GM21825 (cell line): ENCODE results near the gene DNTT.

Experiments used
- ATAC-seq: cut with Tn5 transposase; IDR thresholded peaks from one replicate; pipeline ENCODE4 v1.9.1; 2021; ENCODE audit warnings: mild to moderate bottlenecking, moderate library complexity; ENCODE audit not compliant: unreplicated experiment

The DNTT gene

DNA sequence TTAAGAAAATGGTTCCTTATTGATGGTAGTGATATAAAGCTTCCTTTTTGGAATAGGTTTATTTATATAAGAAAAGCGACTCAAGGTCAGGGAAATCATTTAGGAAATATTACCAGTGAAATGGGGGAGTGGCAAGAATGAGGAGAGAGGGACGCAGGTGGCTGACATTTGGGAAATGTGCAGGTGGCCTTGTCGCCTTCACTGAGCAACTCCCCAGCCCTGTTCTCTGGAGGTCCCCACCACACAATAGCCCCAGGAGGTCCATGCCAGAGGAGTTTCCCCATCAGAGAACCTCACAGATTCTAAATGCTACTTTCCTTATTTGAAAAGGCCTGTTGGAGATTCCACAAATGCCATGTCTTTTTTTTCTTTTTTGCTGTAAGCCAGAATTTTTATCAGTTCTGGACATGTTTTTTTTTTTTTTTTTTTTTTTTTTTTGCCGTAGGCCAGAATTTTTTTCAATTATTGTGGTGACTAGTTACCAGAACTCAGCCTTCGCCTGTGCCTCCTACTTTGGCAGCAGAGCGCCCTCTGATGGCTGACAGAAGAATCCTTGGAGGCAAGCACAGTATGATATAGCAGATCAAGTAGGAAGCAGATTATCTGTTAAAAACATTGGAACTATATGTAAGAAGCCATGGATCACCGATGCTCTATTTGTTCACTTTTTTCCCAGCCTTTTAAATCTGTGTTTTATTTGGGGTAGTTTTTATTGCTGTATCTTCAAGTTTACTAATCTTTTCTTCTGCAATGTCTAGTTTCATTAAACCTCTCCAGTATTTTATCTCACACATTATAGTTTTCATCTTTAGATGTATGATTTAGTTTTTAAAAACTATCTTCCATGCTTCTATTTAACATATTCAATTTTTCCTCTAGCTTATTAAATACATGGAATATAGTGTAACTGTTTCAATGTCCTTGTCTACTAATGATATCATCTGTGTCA, 36.0 kb downstream of the DNTT start:
- peak; percentile 57 for ATAC-seq

DNA sequence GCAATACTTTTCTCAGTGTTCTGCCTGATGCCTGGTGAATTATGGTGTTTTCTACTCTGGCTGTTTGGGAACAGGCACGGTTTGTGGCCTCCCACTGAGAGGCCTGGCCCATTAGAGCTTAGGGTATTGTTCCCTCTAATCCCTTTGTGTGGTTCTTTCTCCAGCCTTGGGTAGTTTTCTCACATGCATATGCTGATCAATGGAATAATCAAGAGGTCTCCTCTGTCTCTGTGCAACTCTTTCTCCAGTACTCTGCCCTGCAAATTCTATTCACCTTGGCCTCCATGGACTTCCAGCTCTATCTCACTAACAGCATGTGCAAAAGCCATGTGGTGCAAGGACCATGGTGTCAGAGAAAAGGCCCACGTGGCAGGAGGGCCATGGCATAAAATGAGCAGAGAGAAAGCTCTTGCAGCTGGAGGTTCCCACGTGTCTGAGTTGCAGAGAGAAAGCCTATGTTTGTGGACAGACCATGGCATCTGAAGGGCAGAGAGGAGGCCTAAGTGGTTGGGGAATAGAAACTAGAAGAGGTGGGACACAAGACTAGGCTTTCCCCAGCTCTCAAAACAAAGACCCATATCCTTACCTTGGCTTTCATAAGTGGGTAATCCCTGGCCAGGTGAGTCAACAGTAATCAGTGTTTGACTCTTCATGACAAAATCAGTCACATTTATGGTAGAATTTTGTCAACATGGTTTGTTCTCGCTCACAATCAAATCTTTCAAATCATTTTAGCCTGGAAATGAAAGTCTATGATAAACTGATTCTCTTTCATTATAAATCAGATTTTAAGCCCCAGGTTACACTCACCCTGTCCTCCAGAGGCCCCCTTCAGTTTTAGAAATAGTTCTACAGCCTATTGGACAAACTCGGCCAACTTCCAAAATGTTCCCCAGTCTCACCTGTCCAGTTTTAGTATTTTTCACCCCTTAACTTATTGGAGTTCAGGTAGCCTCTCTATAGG, 37.3 kb downstream of the DNTT start:
- no peak for ATAC-seq

DNA sequence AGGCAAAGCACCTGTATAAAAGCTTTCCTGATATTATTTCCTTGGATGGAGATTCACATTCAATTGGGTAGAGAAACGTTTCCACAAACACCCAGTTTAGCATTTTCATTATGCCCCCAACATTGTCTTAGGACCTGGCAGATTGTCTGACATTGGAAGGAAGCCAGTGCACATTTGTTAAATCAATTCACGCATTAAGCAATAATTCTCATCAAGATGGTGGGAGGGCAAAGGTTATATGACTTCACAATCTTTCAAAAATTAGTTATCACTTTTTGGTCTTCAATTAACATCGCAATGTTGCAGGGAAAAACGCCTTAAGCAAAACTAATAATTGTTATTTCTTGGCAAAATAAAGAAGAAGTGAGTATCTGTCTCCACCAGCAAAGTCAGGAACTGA, 38.2 kb downstream of the DNTT start:
- no peak for ATAC-seq

DNA sequence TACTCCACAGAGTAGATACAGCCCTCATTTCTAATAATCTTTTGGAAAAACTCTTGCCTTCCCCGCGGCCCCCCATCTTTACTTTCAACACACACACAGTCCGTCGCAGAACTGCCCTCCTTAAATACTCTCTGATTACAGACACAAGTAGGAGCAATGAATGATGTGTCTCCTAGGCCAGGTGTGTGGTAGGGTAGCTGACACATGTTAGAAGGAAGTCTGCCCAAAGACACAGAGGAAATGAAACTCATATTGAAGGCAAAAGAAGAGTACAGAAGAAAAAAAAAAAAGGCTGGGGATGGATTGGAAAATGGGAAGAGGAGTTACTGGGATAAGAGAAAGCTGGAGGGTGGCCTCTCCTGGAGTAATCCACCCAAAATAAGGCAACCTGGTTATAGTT, 39.9 kb downstream of the DNTT start:
- no peak for ATAC-seq

DNA sequence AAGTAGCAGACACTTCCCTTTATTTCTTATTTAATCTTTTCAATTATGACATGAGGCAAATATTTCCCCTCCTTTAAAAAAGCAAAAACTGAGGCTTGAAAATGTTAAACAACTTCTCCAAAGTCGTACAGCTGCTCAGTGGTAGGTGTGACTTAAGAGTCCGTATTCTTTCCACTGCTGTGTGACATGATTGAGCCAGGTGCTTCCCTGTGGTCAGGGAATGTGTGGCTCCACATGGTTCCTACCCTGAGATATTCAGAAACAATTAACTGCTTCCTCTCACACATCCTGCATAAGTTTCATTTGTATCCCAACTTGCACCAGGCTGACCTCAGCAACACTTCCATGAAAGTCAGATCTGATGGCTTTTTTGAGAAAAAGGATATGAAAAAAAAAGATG, 41.0 kb downstream of the DNTT start:
- no peak for ATAC-seq

DNA sequence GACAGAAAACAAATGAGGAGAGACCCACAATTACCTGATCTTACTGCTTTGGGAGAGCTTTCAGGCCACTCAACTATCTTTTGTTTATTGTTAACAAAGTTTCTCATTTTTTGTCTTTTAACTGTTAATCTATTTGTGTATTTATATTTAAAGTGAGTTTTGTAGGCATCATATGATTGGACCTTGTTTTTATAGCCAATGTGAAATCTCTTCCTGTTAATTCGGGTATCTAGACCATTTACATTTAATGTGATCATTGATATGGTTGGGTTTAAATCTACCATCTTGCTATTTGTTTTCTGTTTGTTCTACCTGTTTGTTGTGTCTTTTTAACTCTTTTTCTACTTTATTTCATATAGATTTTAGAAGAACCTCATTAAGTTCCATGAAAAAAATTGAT, 42.1 kb downstream of the DNTT start:
- ATAC-seq, result no peak

DNA sequence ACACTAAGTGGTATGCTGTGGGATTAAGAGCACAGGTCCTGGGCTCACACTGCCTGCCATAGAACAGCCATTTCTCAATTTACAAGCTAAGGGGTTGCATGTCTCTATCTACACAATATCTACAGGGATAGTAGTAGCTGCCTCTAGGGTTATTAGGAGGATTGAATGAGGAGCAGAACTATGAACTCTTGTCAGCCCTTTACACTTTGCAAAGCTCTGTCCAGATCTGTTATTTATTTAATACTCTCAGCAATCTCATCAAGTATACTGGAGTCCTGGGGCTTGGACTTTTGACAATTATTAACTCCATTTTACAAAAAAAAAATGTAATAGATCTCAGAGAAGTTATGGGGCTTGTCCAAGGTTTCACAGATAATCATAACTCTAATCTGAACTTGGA, 47.8 kb downstream of the DNTT start:
- ATAC-seq, result no peak

DNA sequence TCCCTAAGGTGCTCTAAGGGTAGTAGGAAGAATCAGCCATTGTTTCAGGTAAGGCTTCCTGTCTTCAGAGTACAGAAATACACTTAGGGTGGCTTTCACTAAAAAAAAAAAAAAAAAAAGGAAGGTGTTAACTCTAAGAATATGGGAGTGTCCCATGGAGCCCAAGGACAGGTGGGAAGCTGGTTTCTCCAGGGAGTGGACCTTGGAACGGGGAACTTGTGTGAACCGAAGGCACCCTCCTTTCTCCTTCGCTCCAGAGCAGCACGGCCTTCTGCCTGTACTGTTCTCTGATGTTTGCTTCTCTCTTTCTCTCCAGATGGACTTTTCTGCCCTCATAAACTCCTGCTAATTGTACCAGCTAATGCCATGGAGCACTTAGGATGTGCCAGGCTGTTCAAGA, 48.3 kb downstream of the DNTT start:
- no peak for ATAC-seq

DNA sequence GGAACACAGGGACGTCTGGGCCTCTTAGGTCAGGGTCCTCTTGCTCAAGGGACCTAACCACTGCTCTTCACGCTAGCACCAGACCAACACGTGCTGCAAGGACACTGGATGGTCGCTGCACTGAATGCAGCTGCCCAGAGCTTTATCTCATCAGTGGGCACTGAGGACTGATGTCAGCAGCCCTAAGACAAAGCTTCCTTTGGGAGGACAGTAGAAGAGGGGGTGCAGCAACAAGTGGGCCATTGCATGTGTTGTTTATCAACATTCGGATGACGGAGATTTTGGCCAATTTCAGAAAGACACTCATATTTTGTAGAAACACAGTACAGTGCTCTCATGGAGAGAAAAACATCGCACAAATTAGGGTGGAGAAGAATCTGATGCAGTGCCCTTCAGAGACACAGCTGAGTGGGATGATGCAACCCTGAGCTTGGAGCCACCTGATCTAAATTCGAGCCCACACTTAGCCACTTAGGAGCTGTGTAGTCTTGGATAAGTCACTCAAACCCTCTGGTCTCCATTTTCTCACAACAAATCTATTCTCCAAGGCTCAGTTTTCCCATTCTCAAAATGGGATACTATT, 52.9 kb downstream of the DNTT start:
- no peak for ATAC-seq

DNA sequence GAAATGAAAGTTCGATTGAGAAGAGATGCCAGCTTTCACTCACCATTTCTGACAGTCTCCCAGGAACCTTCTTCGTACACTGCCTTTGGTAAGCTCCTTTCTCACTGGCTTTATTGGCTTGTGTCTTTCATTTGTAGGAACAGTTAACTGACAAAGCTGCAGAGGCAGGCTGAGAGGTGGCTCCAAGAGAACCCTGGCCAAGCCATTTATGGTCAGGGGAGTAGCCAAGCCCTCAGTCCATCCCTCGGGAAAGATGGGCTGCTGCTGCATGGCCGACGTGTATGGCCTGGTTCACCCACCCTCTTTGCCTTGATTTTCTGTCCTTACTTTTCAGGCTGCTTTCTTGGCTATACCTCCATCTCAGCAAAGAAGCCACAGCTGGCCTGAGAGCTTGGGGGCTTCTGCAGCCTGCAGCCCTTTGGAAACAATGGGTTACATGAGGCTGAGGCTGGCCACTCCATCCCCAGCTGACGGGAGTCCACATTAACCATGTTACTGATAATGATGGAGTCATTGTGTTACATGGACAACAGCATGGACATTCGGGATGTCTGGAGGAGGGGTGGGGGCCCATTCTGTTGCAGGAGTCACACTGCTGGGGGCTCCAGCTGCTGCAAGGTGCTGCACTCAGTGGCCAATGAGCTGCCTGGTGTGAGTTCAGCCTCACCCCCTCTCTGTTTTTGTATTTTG, 54.8 kb downstream of the DNTT start, which contains the start of gene OPALIN:
Gene OPALIN (minus strand): TSS at position 152 of the 690 bp plus-strand sequence. CDS start 106 bp downstream, at position 46.
- ATAC-seq, result no peak

DNA sequence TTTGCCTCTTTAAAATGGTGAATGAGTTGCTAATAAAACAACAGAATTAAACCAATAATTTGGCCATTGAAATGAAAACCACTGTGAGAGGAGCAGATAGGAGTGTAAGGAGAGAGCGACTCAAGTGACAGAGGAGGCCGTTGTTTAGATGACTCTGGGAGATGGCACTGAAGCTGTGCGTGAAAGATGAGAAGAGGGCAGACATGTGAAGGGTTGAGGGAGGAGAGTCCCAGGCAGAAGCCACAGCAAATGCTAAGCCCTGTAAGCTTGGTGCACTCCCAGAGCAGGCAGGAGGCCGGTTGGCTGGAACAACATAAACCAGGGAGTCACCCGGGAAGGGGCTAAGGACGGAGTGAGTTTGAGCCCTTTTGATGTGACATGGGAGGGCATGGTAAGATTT, 55.4 kb downstream of the DNTT start:
- ATAC-seq, result no peak

DNA sequence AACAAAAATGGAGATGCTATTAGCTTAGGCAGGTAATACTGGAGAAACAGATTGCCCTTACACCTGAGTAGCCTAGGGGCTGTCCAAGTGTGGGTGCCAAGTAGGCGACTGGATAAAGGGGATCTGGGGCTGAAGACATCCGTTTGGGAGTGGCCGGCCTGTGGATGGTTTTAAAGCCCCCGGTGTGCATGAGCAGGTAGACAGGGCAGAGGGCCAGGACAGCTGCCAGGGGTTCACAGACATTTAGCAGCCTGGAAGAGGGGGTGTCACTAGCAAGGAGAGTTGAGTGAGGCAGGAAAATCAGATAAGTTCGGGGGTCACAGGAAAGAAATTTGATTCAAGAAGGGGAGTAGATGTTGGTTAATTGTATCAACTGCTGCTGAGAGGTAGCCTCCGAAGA, 56.1 kb downstream of the DNTT start:
- ATAC-seq, result no peak

DNA sequence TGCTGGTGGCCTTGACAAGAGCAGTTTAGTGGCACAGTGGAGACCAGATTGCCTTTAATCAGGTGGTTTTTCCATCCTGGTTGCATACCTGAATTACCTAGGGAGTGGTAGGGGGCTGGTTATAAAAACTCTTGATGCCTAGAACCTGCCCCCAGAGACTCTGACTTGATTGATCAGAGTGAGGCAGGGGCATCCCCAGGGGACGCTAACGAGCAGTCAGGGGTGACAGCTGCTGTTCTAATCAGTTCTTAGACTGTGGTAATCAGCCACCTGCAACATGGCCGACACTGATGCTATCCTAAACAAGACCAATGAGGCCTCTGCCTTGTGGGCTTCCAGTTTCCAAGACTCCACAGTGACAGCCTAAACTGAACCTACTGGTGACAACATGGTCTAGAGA, 56.5 kb downstream of the DNTT start:
- no peak for ATAC-seq

DNA sequence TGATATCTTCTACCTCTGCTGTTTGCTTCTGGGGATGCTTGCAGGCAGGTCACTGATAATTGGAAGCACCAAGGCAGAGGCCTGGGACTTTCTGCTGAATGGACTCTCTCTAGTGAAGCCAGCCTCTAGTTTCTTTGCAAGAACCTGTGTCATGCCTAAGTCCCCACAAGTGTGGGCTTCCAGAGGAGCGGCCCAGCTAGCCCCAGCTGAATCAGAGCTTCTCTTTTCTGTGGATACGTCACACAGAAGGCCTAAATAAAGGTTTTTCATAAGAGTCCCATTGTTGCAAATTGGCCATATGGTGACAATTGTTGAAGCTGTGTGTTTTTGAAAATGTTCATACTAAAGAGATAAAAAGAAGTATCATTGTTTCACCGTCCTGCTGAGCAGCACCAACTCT, 61.3 kb downstream of the DNTT start:
- no peak for ATAC-seq

DNA sequence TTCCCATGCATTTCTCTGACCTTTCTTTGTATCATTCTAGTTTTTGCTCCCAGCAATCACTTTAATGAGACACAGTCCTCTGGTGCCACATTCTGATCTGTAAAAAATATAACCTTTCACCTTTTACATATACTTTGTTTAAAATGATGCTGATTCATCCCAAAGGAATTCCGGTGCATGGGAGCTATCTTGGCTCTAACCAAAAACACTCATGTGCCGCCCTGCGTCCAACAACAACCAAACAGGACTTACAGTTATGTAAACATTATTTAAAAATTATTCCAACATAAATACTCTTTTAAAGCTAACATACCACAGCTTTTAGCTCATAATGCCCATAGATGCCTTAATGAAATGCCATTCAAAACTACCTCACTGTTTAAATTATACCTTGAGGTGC, 62.3 kb downstream of the DNTT start:
- no peak for ATAC-seq

DNA sequence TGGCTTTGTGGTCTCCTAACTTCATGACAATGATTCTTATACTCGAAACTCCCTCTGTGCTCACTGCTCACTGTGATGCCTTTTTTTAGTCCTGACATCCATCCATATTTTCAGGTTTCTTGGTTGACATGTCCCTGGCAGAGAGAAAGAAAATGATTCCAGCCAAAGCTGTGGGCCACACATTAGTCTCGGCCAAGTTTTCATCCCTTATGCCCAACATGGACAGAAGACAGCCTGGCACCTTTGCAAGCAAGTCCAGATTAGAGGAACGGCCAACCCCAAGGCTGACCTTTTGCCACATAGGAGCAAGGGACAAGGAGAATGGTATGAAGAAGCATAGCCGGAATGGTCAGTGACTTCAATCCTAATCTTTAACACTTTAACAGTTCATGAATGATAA, 63.2 kb downstream of the DNTT start:
- ATAC-seq, result no peak

DNA sequence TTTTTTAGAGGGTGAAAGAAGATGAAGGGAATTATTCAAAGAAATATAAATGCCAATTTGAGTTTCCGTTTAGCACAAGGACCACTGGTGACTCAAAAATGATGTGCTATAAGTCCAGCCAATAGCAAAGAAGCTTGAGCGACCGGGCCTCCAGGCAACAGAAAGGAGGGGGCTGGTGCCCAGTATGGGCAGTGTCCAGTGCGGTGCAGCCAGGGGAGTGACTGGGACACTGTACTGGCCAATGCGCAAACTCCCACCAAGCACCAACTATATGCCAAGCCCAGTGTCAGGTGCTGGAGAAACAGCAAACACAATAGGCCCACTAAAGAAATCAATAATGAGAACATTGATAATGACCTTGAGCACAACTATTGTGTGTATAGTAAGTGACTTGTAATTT, 64.7 kb downstream of the DNTT start:
- no peak for ATAC-seq

DNA sequence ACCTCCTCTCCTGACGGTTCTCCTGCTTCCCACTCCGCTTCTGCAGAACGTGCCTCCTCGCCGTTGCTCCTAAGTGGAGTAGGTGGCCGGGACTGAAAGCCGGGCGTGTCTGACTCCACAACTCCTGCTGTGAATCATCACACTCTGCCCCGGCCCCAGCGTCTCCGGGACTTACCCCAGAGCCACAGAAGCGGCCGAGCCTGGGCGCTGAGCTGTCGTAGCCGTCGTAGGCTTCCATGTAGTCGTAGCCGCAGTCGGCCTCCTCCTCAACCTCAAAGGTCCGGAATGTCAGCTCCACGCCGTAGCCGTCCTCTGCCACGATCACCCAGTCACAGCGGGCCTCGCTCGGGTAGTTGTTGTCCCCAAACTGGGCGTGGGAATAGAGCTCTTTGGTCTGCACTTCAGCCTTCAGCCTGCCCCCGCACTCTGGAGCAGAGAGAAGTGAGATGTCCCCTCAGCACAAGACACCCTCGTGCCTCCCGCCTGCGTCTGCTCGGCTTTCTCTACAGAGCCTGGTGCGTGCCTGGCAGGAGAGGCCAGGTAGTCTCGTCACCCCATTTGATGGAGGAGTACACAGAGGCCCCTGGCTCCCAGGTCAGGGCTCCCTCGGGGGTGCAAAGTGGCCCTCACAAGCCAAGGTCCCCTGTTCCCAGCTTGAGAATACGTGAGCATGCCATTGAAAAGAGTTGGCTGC, 65.8 kb downstream of the DNTT start:
- no peak for ATAC-seq

DNA sequence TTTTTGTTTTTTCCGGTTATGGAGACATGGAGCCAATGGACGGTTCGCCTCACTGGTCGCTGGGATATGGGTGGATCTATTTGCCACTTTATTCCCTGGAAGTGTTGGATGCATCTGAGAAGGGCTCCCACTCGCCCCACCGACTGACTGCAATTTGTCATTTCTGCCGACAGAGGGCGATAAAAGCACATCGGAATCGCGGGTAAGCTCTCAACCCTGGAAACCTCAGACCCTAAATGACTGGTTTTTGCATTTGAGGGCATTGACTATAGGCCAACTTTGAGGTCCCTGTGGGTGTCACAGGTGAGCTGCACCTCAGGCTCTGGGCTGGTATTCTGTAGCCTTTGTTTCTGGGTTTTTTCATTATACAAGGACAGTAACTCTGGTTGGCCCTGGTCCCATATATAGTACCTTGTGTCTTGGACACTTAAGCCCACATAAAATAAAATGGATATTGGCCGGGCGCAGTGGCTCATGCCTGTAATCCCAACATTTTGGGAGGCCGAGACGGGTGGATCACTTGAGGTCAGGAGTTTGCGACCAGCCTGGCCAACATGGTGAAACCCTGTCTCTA, 66.4 kb downstream of the DNTT start:
- ATAC-seq, result no peak

DNA sequence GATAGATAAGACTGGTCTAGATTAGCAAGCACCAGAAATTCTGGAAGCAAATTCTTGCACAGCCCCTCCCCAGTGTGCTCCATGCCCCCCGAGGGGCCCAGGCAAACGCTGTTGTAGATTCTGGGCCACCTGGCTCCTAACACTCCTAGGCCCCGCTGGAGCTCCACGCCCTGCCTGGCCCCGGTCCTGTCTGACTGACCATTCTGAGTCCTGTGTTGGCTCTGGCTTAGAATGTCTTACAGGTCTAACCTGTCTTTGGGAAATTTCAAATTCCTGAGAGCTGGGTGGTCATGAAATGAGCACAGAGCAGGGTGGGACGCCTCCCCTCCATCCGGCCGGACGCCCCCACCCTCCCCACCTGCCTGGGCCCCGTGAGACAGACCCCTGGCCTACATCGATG, 67.1 kb downstream of the DNTT start:
- ATAC-seq, result no peak
